Activated effector memory CD4-positive, alpha-beta T cell treated with anti-CD3 and anti-CD28 coated beads, Interleukin-2, amount 50 U/mL, for 16 hours (primary cell): ENCODE data around the gene CHST11.
"Not testable (repeated sequence)": the region's sequence is repeated elsewhere in the genome, so short reads cannot be mapped to it uniquely, and the experiment has no call there.

Experiments
- DNase-seq: peaks from one replicate; pipeline ENCODE4 v3.0.0-alpha.2; 2020

Gene CHST11

GRCh38 chr12:104729091-104729490, 272.3 kb downstream of the CHST11 start:
- no peak for DNase-seq

GRCh38 chr12:104729610-104730446, 273.1 kb downstream of the CHST11 start:
- no peak for DNase-seq

GRCh38 chr12:104730763-104731162, 274.0 kb downstream of the CHST11 start:
- DNase-seq: no peak

- peak; percentile 72 for DNase-seq
Observed at GRCh38 chr12:104733717-104734175, 277.0 kb downstream of the CHST11 start.

- DNase-seq: no peak
Observed at GRCh38 chr12:104734541-104735095, 277.9 kb downstream of the CHST11 start.

- no peak for DNase-seq
Observed at GRCh38 chr12:104735801-104736200, 279.1 kb downstream of the CHST11 start.

GRCh38 chr12:104736307-104736706, 279.6 kb downstream of the CHST11 start:
- DNase-seq: no peak

GRCh38 chr12:104737113-104737512, 280.4 kb downstream of the CHST11 start:
- no peak for DNase-seq

GRCh38 chr12:104737791-104738301, 281.1 kb downstream of the CHST11 start:
- no peak for DNase-seq

- DNase-seq: no peak
Observed at GRCh38 chr12:104738331-104738730, 281.6 kb downstream of the CHST11 start.

- DNase-seq: no peak
Observed at GRCh38 chr12:104738776-104739642, 282.3 kb downstream of the CHST11 start.

- DNase-seq: no peak
Observed at GRCh38 chr12:104740668-104741067, 283.9 kb downstream of the CHST11 start.

- no peak for DNase-seq
Observed at GRCh38 chr12:104741077-104741476, 284.3 kb downstream of the CHST11 start.

GRCh38 chr12:104741497-104742367, 285.0 kb downstream of the CHST11 start:
- no peak for DNase-seq

- no peak for DNase-seq
Observed at GRCh38 chr12:104742551-104743201, 285.9 kb downstream of the CHST11 start.

GRCh38 chr12:104743202-104743580, 286.4 kb downstream of the CHST11 start:
- DNase-seq: no peak

GRCh38 chr12:104743753-104744548, 287.2 kb downstream of the CHST11 start:
- not testable (repeated sequence) for DNase-seq

- no peak for DNase-seq
Observed at GRCh38 chr12:104746467-104747088, 289.8 kb downstream of the CHST11 start.

- no peak for DNase-seq
Observed at GRCh38 chr12:104747330-104747729, 290.6 kb downstream of the CHST11 start.

GRCh38 chr12:104747955-104748354, 291.2 kb downstream of the CHST11 start:
- DNase-seq: no peak
